Lower leg skin (tissue), 4 donors: ENCODE results near the gene UBR7. TPM values are rescaled to one million over a fixed set of nuclear protein-coding genes. Genes with fewer than 3 reads are reported as not detected.

Source experiments
- DNase-seq, 2 donors: peaks; one replicate each; pipeline ENCODE4 v3.0.0-alpha.2; 2019; ENCODE audit warnings: low spot score in 2 of 2
- H3K4me3 ChIP-seq: fragments of 200-600 bp; sonication (generic); 2 replicates; pipeline ENCODE4 v1.5.1; 2017; ENCODE audit warnings: mild to moderate bottlenecking, low read depth; ENCODE audit not compliant: poor library complexity, severe bottlenecking
- POLR2A ChIP-seq, 2 donors: fragments of 450-650 bp; IDR thresholded peaks; one replicate each; pipeline ENCODE4 v1.6.1; 2016 to 2017; ENCODE audit warnings: antibody characterized with exemption in 2 of 2, mild to moderate bottlenecking in 1 of 2, moderate library complexity in 1 of 2
- WGBS, 2 donors: methylation state at CpG; one replicate each; pipeline ENCODE4 v1.1.5; 2018; 5-methylcytosine and 5-hydroxymethylcytosine counted together
- intact Hi-C: fragments of 100-400 bp; cut with DNase I; formaldehyde crosslinking; loops from one replicate; pipeline ENCODE4 v1.15.0; 2023; ENCODE audit warnings: low total_unique reads
- total RNA-seq, 4 donors: library from RNA; depleted of rRNA; stranded (reverse); fragments of >200 nt; gene quantifications; one replicate each; pipeline ENCODE4 v1.1.0, GENCODE V29; 2016
- TF ChIP-seq, protein P1 (sequence below), 3 donors: fragments of 450-650 bp; IDR thresholded peaks; one replicate each; pipeline ENCODE4 v1.5.1; 2016; ENCODE audit warnings: antibody characterized with exemption in 3 of 3, mild to moderate bottlenecking in 3 of 3, moderate library complexity in 2 of 3

UBR7 gene
- total RNA-seq, 4 donors from 2014 or later, result 20.3 to 36.5 (median 31.1) TPM

DNA sequence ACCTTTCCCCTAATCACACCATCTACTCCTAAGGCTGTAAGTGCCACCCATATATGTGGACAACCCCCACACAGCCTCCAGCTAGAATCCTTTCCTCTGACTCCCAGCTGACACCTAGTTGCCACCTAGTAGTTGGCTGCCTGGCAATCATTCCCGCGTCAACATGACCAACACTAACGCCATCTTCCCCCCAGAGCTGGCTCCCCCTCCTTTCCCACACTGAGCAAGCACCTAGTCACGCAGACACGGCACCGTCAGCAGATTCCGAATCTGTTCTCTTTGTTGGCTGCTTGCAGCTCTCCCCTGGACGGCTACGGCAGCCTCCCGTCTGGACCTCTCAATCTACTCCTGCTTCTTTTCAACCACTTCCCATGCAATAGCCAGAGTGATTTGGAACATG lies 27.7 kb downstream of the UBR7 start:
- no peak overlapping the region for H3K4me3 ChIP-seq
- no peak for TF ChIP-seq POLR2A (IDR thresholded peaks at IDR 0.05)
- TF ChIP-seq, protein P1, sequence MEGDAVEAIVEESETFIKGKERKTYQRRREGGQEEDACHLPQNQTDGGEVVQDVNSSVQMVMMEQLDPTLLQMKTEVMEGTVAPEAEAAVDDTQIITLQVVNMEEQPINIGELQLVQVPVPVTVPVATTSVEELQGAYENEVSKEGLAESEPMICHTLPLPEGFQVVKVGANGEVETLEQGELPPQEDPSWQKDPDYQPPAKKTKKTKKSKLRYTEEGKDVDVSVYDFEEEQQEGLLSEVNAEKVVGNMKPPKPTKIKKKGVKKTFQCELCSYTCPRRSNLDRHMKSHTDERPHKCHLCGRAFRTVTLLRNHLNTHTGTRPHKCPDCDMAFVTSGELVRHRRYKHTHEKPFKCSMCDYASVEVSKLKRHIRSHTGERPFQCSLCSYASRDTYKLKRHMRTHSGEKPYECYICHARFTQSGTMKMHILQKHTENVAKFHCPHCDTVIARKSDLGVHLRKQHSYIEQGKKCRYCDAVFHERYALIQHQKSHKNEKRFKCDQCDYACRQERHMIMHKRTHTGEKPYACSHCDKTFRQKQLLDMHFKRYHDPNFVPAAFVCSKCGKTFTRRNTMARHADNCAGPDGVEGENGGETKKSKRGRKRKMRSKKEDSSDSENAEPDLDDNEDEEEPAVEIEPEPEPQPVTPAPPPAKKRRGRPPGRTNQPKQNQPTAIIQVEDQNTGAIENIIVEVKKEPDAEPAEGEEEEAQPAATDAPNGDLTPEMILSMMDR (IDR thresholded peaks at IDR 0.05), result no peak
- 43 to 51% methylated on average over 10 of the region's 10 CpGs for WGBS, 2 donors
- intact Hi-C loops, result no loop called here
- DNase-seq, result no peak

DNA sequence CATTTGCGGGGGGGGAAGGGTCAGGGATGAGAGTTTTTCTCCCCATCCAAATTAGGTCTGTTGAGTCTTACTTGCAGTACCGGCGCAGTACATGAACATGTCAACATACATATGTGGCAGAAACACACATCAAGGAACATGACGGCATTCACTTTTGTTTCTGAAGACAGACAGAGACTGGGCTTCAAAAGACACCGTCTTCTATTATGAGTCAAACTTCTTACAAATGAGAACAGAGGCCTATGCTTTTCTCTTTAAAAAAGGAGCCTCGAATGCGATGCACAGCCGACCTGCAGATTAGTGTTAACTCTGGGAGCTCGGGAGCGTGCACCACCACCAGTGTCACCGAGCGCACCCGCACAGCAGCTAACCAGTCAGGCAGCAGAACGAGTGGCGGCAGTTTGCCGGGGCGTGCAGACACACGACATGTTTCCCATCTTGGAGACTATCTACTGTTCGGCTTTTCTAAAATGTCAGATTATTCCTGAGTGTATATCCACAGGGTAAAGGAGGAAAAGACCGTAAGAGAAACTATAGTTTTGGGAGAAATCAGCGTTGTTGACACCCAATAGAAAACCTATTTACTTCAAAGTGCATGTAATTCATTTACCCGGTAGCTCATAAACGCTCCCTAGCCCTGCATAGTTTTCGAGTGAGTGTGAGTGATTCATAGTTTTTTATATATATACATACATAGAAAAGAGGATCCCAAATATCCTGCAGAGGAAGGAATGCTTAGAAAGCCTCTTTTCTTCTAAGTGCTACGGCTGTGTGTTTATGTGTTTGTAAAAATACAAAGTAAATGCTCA lies 33.0 kb downstream of the UBR7 start:
- intact Hi-C loops, result no loop called here
- TF ChIP-seq, protein P1 (IDR thresholded peaks at IDR 0.05), result no peak
- TF ChIP-seq POLR2A (IDR thresholded peaks at IDR 0.05), result no peak
- no peak for DNase-seq
- no peak overlapping the region for H3K4me3 ChIP-seq
- WGBS, 2 donors, result 89 to 92% methylated on average over 25 of the region's 25 CpGs

DNA sequence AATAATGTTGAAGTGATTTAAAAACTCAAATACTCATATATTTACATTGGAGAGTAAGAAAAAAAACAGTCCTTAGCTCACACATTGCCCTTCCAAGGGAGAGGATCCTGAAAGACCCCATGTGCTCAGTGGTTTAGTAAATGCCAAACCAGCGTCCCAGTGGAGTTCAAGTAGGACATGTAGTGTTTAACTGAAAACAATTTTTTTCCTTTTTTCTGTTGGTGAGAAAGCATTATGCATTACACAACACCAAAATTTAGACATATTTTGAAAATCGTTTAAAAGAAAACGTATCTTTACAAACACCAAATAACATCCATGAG lies 33.6 kb downstream of the UBR7 start:
- TF ChIP-seq POLR2A (IDR thresholded peaks at IDR 0.05), result no peak
- TF ChIP-seq, protein P1 (IDR thresholded peaks at IDR 0.05), result no peak
- no peak overlapping the region for H3K4me3 ChIP-seq
- DNase-seq, result no peak
- intact Hi-C loops, result no loop called here
- 92 to 94% methylated on average over 3 of the region's 3 CpGs for WGBS, 2 donors

DNA sequence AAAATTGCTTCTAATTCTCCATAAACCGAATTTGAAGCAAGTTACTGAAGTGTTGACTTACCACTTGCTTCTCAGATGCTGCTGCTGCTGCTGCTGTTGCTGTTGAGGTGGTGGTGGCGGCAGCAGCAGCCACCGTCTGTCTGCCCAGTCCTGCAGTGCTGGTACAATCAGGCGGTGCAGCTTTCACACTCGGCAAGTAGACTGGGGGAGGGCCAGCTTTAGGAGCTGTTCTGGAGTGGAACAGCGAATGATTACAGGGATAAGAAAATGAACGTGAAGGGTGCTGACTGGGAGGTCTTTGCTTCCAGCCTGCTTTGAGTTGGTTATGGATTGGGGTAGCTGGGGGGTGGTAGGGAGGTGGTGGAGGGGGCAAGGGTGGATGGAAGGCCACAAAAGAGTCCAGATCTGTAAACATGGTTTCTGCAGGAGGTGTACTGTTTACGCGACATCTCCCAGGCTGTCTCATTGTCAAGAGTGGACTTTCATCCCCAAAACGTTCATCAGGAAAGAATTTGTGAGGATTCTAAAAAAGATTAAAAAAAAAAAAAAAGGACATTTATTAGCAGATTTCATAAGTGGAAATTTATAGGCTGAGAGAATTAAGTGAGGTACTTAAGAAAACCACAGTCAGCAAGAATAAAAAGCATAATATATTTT lies 38.8 kb downstream of the UBR7 start:
- H3K4me3 ChIP-seq, result no peak overlapping the region
- DNase-seq, result no peak
- intact Hi-C loops, result no loop called here
- TF ChIP-seq, protein P1 (IDR thresholded peaks at IDR 0.05), result no peak
- no peak for TF ChIP-seq POLR2A (IDR thresholded peaks at IDR 0.05)
- WGBS, 2 donors, result 86 to 89% methylated on average over 10 of the region's 10 CpGs

DNA sequence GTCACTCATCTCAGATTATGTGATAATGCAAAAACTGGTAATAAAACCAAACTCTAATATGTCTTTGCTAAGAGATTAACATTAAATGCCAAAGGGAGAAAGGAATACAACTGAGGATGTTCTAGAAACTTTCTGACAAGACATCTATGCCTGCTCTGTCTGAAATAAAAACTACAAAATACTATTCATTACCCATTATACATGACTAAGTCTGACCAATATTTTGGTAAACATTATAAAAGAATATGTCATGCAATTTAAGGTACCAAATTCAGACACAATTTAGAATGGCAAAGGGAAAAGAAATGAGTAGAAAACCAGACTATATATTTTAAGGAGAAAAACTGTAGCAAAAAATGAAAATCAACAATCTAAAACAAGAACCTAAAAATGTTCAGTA lies 39.5 kb downstream of the UBR7 start:
- intact Hi-C loops, result no loop called here
- no peak for DNase-seq
- no peak overlapping the region for H3K4me3 ChIP-seq
- no peak for TF ChIP-seq POLR2A (IDR thresholded peaks at IDR 0.05)
- TF ChIP-seq, protein P1 (IDR thresholded peaks at IDR 0.05), result no peak
